H9 (cell line): ENCODE results near the gene TRMT112. TPM values are rescaled to one million over a fixed set of nuclear protein-coding genes. Genes with fewer than 3 reads are reported as not detected.
A peak's percentile ranks its signal among the peaks of the same experiment; 100 is the strongest.

ENCODE experiments used
- DNase-seq: peaks from one replicate; pipeline ENCODE4 v3.0.0-alpha.2; 2017
- H2AFZ ChIP-seq: one replicate; pipeline ENCODE4 v1.6.1; 2013; ENCODE audit warnings: mild to moderate bottlenecking, low read length, control low read depth, moderate library complexity
- H2AK5ac ChIP-seq: 2 replicates; pipeline ENCODE4 v1.6.1; 2013; ENCODE audit warnings: low read length, control low read depth, mixed read lengths; ENCODE audit not compliant: insufficient read length
- H2BK120ac ChIP-seq: one replicate; pipeline ENCODE4 v1.6.1; 2013; ENCODE audit warnings: low read depth, mild to moderate bottlenecking, low read length, control low read depth, inconsistent platforms; ENCODE audit not compliant: poor library complexity, severe bottlenecking
- H2BK12ac ChIP-seq: 2 replicates; pipeline ENCODE4 v1.6.1; 2013; ENCODE audit warnings: low read length, control low read depth, mixed read lengths, low read depth; ENCODE audit not compliant: insufficient read length
- H2BK15ac ChIP-seq: 2 replicates; pipeline ENCODE4 v1.6.1; 2013; ENCODE audit warnings: low read depth, low read length, control low read depth
- H2BK20ac ChIP-seq: one replicate; pipeline ENCODE4 v1.6.1; 2013; ENCODE audit warnings: low read depth, mild to moderate bottlenecking, low read length, control low read depth, inconsistent platforms; ENCODE audit not compliant: poor library complexity, severe bottlenecking
- H2BK5ac ChIP-seq: 2 replicates; pipeline ENCODE4 v1.6.1; 2013; ENCODE audit warnings: low read length, control low read depth, mixed read lengths; ENCODE audit not compliant: insufficient read length
- H3K14ac ChIP-seq: 2 replicates; pipeline ENCODE4 v1.6.1; 2013; ENCODE audit warnings: low read length, control low read depth; ENCODE audit not compliant: insufficient read depth
- H3K18ac ChIP-seq: 2 replicates; pipeline ENCODE4 v1.6.1; 2013; ENCODE audit warnings: low read depth, mild to moderate bottlenecking, mixed read lengths, low read length, control low read depth; ENCODE audit not compliant: insufficient read length
- H3K23ac ChIP-seq: 2 replicates; pipeline ENCODE4 v1.6.1; 2013; ENCODE audit warnings: low read length, control low read depth, mixed read lengths, low read depth; ENCODE audit not compliant: insufficient read length
- H3K23me2 ChIP-seq: 2 replicates; pipeline ENCODE4 v1.6.1; 2013; ENCODE audit warnings: low read depth, mild to moderate bottlenecking, mixed read lengths, low read length, control low read depth; ENCODE audit not compliant: insufficient read length, poor library complexity, severe bottlenecking
- H3K27ac ChIP-seq: 2 replicates; pipeline ENCODE4 v1.5.1; 2013; ENCODE audit warnings: low read length, control low read depth, mixed read lengths, low read depth; ENCODE audit not compliant: insufficient read length
- H3K27me3 ChIP-seq: 2 replicates; pipeline ENCODE4 v1.6.1; 2013; ENCODE audit warnings: low read length, control low read depth, inconsistent platforms; ENCODE audit not compliant: insufficient read depth
- H3K4ac ChIP-seq: 2 replicates; pipeline ENCODE4 v1.6.1; 2013; ENCODE audit warnings: low read depth, mild to moderate bottlenecking, control low read depth, inconsistent platforms, low read length, moderate library complexity
- H3K4me1 ChIP-seq: 2 replicates; pipeline ENCODE4 v1.6.1; 2013; ENCODE audit warnings: low read length, control low read depth, inconsistent platforms; ENCODE audit not compliant: insufficient read depth
- H3K4me2 ChIP-seq: 2 replicates; pipeline ENCODE4 v1.6.1; 2013; ENCODE audit warnings: low read length, control low read depth, mixed read lengths; ENCODE audit not compliant: insufficient read length, insufficient read depth
- H3K56ac ChIP-seq: 2 replicates; pipeline ENCODE4 v1.6.1; 2013; ENCODE audit warnings: low read depth, mild to moderate bottlenecking, mixed read lengths, low read length, control low read depth; ENCODE audit not compliant: insufficient read length
- H3K79me1 ChIP-seq: 2 replicates; pipeline ENCODE4 v1.6.1; 2013; ENCODE audit warnings: low read depth, mild to moderate bottlenecking, moderate library complexity, low read length, control low read depth, inconsistent platforms; ENCODE audit not compliant: insufficient read depth, poor library complexity, severe bottlenecking
- H3K79me2 ChIP-seq: 2 replicates; pipeline ENCODE4 v1.6.1; 2013; ENCODE audit warnings: low read length, control low read depth, inconsistent platforms; ENCODE audit not compliant: insufficient read depth
- H3K9ac ChIP-seq: 2 replicates; pipeline ENCODE4 v1.6.1; 2013; ENCODE audit warnings: low read length, control low read depth, mixed read lengths; ENCODE audit not compliant: insufficient read length; ENCODE audit errors: extremely low read depth
- H3K9me3 ChIP-seq: one replicate; pipeline ENCODE4 v1.6.1; 2013; ENCODE audit warnings: low read depth, low read length, inconsistent platforms; ENCODE audit not compliant: control insufficient read depth
- H3T11ph ChIP-seq: one replicate; pipeline ENCODE4 v1.6.1; 2013; ENCODE audit warnings: mild to moderate bottlenecking, low read length, control low read depth, inconsistent platforms
- H4K20me1 ChIP-seq: one replicate; pipeline ENCODE4 v1.6.1; 2013; ENCODE audit not compliant: control insufficient read depth, insufficient read length, insufficient read depth
- H4K5ac ChIP-seq: 2 replicates; pipeline ENCODE4 v1.6.1; 2013; ENCODE audit warnings: low read depth, mild to moderate bottlenecking, mixed read lengths, low read length, control low read depth; ENCODE audit not compliant: insufficient read length
- H4K8ac ChIP-seq: replicated peaks from 2 replicates; pipeline ENCODE4 v1.6.1; 2013; ENCODE audit warnings: low read length, control low read depth, mixed read lengths, low read depth; ENCODE audit not compliant: insufficient read length
- H4K91ac ChIP-seq: 2 replicates; pipeline ENCODE4 v1.6.1; 2013; ENCODE audit warnings: low read depth, mild to moderate bottlenecking, moderate library complexity, mixed read lengths, low read length, control low read depth; ENCODE audit not compliant: insufficient read length
- H3K27ac Mint-ChIP-seq, 3 experiments: 2 replicates in 2 of 3; 3 replicates in 1 of 3; pipeline ENCODE4 v1.8.0; 2020 to 2021; ENCODE audit warnings: mixed read lengths in 3 of 3, mild to moderate bottlenecking in 1 of 3, moderate library complexity in 1 of 3
- H3K27me3 Mint-ChIP-seq: 2 replicates; pipeline ENCODE4 v1.8.0; 2021; ENCODE audit warnings: low read depth, mild to moderate bottlenecking, moderate library complexity, mixed read lengths
- H3K36me3 Mint-ChIP-seq, 3 experiments: 2 replicates in 2 of 3; 3 replicates in 1 of 3; pipeline ENCODE4 v1.8.0; 2020 to 2021; ENCODE audit warnings: low read depth in 3 of 3, mixed read lengths in 3 of 3; ENCODE audit not compliant: insufficient read depth in 1 of 3
- H3K4me1 Mint-ChIP-seq, 2 experiments: 2 replicates each; pipeline ENCODE4 v1.8.0; 2020; ENCODE audit warnings: mixed read lengths in 2 of 2
- H3K4me3 Mint-ChIP-seq, 2 experiments: 2 replicates in 1 of 2; 3 replicates in 1 of 2; pipeline ENCODE4 v1.8.0; 2020 to 2021; ENCODE audit warnings: mild to moderate bottlenecking in 2 of 2, mixed read lengths in 2 of 2, moderate library complexity in 1 of 2
- H3K9me3 Mint-ChIP-seq, 2 experiments: 2 replicates in 1 of 2; 3 replicates in 1 of 2; pipeline ENCODE4 v1.8.0; 2020; ENCODE audit warnings: mild to moderate bottlenecking in 2 of 2, mixed read lengths in 2 of 2, moderate library complexity in 1 of 2
- WGBS: extraction: QIAGEN DNeasy Blood & Tissue Kit; methylation state at CpG from one replicate; pipeline ENCODE4 v1.1.7; 2013; ENCODE audit warnings: missing lambda C conversion rate, low lambda C conversion rate, mixed read lengths; ENCODE audit not compliant: insufficient read length; ENCODE audit errors: extremely low coverage; 5-methylcytosine and 5-hydroxymethylcytosine counted together
- total RNA-seq: library from RNA; stranded (reverse); gene quantifications from 2 replicates; pipeline ENCODE4 v1.2.1, GENCODE V29; 2021
- TF ChIP-seq, protein P1 (sequence below): fragments of 200-600 bp; sonication (generic); conservative IDR thresholded peaks from 3 replicates; pipeline ENCODE4 v1.8.0; 2021; ENCODE audit warnings: antibody characterized with exemption, mild to moderate bottlenecking

TRMT112 gene
- total RNA-seq, 1 experiment from 2014 or later, result 315 TPM

DNA sequence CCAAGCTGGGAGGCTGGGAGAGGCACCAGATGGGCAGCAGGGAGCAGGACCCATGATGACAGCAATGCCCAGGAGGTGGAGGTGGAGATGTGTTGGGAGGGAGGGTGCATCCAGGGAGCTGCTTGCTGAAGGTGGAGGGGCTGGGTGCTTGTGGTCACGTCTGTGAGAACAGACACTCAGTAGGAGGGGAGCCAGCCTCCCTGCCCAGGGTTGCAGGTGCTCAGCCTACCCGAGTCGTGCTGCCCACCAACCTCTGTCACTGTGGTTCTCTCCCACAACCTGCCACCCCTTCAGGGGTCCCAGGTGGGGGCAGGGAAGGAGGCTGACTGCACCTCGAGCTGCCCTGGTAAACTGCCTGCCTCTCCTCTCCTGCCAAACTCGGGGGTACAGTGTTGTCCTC is 6.0 kb upstream of the TRMT112 start:
- no peaks in the 10 kb centered on the region for H3K27me3 ChIP-seq
- no peaks in the 10 kb centered on the region for H3K79me2 ChIP-seq
- H2BK20ac ChIP-seq, result no peak overlapping the region
- TF ChIP-seq, protein P1, sequence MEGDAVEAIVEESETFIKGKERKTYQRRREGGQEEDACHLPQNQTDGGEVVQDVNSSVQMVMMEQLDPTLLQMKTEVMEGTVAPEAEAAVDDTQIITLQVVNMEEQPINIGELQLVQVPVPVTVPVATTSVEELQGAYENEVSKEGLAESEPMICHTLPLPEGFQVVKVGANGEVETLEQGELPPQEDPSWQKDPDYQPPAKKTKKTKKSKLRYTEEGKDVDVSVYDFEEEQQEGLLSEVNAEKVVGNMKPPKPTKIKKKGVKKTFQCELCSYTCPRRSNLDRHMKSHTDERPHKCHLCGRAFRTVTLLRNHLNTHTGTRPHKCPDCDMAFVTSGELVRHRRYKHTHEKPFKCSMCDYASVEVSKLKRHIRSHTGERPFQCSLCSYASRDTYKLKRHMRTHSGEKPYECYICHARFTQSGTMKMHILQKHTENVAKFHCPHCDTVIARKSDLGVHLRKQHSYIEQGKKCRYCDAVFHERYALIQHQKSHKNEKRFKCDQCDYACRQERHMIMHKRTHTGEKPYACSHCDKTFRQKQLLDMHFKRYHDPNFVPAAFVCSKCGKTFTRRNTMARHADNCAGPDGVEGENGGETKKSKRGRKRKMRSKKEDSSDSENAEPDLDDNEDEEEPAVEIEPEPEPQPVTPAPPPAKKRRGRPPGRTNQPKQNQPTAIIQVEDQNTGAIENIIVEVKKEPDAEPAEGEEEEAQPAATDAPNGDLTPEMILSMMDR, result no peak
- H3K79me1 ChIP-seq, result no peaks in the 10 kb centered on the region
- no peak overlapping the region for H2AK5ac ChIP-seq
- peaks cover 2% of the 10 kb centered on the region for H4K20me1 ChIP-seq
- H3T11ph ChIP-seq, result no peak overlapping the region
- no peaks in the 10 kb centered on the region for H3K9me3 Mint-ChIP-seq
- H4K8ac ChIP-seq, result no peak overlapping the region
- H3K27ac Mint-ChIP-seq, result peak overlapping the region; percentile 84 to 94 (median 90); a peak in 4 of 7 replicates
- no peaks in the 10 kb centered on the region for H3K27me3 Mint-ChIP-seq
- no peak overlapping the region for H3K23ac ChIP-seq
- no peak overlapping the region for H4K5ac ChIP-seq
- no peak for DNase-seq
- H2BK15ac ChIP-seq, result no peak overlapping the region
- H2BK120ac ChIP-seq, result no peak overlapping the region
- no peak overlapping the region for H2AFZ ChIP-seq
- H3K18ac ChIP-seq, result no peak overlapping the region
- WGBS, result no CpG with 5 or more reads among the region's 5 CpGs
- no peak overlapping the region for H3K4me2 ChIP-seq
- H3K36me3 Mint-ChIP-seq, result peaks cover 9 to 22% (median 19%) of the 10 kb centered on the region in 3 experiments; a peak in 6 of 7 replicates
- no peaks in the 10 kb centered on the region for H3K23me2 ChIP-seq
- no peak overlapping the region for H4K91ac ChIP-seq
- no peak overlapping the region for H3K4me3 Mint-ChIP-seq
- H2BK5ac ChIP-seq, result no peak overlapping the region
- H3K4me1 Mint-ChIP-seq, result peaks cover 21 to 28% of the 10 kb centered on the region in 2 experiments
- H3K9ac ChIP-seq, result no peak overlapping the region
- H3K14ac ChIP-seq, result peak overlapping the region; percentile 41; the same call in 1 of the 2 replicates
- H3K56ac ChIP-seq, result no peak overlapping the region
- no peak overlapping the region for H2BK12ac ChIP-seq
- H3K27ac ChIP-seq, result no peak overlapping the region
- no peak overlapping the region for H3K4ac ChIP-seq
- no peaks in the 10 kb centered on the region for H3K9me3 ChIP-seq
- no peaks in the 10 kb centered on the region; the same call in 1 of the 2 replicates for H3K4me1 ChIP-seq
